ENCODE results near the gene DOCK2.
"Not testable (repeated sequence)": the region's sequence is repeated elsewhere in the genome, so short reads cannot be mapped to it uniquely, and the experiment has no call there.

Gene DOCK2

GRCh38 chr5:169913479-169913878 is 276.4 kb downstream of the DOCK2 start:
- DNase-seq = no peak

GRCh38 chr5:169914766-169915165 is 277.7 kb downstream of the DOCK2 start:
- DNase-seq = no peak

DNA sequence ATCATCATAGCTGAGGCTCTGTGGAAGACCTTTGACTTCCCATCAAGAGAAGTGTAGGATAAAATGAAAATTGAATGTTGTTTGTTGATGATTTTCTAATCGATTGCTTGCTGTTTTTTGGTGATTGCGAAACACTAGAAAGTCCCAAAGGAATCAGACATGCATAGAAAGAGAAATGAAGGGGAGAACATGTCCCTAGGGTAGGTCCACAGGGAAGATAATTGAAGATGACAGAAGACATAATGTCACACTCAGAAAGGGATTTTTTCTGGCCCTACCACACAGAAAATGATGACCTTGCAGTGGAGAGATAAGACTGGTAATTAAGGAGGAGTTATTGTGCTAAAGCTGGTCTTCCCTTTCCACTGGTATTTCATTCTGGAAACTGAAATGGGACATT is 280.4 kb downstream of the DOCK2 start:
- no peak for DNase-seq

- DNase-seq = no peak
Measured at GRCh38 chr5:169918228-169918627, 281.2 kb downstream of the DOCK2 start.

GRCh38 chr5:169920474-169920873 is 283.4 kb downstream of the DOCK2 start:
- DNase-seq = no peak

DNA sequence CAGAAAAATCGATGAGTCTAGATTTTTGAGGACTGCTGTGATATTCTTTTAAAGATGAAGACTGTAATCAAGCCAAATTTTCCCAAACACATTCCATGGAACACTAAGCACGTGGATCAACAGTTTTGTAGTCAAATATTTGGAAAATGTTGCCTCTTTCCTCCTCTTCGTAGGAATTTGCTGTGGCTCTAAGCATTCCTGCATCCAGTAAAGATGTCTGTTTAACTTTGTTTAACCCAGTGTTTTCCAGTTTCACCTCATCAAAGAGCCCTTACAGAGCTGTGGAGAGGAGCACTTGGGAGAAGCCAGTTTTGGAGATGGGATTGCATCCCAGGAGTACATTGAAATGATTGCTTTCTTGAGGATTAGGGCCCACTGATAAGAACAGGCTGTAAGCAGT is 284.3 kb downstream of the DOCK2 start:
- DNase-seq = no peak

GRCh38 chr5:169921949-169922348 is 284.9 kb downstream of the DOCK2 start:
- DNase-seq = no peak

GRCh38 chr5:169922474-169922873 is 285.4 kb downstream of the DOCK2 start:
- no peak for DNase-seq

GRCh38 chr5:169923988-169924387 is 286.9 kb downstream of the DOCK2 start:
- no peak for DNase-seq

DNA sequence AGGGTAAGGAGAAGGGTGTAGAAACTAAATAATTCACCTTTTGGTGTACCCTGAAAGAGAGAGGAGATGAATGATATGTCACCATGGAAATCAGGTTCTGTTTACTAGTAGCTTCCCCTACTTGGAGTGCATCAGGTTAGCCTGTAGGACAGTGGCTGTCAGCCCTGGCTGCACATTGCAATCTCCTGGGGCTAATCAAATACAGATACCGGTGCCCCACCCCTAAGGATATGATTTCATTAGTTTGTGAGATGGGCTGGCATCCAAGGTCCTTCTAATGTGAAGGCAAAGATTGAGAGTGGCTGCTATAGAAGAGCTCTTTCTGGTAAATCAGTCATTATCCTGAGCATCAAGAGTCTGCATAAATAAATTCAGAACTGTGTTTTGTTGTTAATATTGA is 296.1 kb downstream of the DOCK2 start:
- DNase-seq = no peak

DNA sequence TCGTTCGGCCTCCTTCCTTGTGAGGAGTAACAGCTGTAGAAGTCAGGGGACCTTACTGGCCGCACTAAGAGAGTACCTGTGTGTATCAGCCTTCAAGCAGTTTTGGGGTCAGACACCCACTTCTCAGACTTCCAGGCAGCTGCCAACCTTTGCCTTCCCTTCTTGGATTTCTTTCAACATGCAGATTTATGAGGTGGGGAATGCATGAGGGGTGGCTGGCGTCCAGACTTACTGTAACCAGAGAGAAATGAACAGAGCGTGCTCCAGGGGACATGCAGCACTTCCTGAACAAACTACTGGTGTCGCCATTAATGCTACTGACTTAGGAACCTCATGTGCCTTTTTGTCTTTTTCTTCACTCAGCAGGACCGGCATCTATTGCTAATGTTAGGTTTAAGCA is 296.5 kb downstream of the DOCK2 start:
- DNase-seq = no peak

- no peak for DNase-seq
Measured at GRCh38 chr5:169934990-169935389, 297.9 kb downstream of the DOCK2 start.

DNA sequence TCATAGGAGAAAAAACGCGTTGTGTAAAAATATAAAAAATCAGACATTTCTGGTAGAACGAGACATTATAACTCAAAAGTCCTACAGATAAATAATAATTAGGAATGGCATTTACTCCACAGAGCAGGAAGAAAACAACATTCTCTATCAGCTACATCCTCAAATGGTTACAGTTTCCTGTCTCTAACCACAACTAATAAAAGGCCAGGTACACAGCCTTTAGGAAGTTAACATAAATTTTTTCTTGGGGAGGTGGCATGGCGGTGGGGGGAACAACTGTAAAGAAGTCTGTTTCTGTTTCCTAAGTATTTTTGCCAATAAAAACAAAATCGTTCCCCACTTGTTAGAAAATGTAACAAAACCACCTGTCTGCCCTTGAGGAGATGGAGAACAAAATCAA is 298.7 kb downstream of the DOCK2 start:
- no peak for DNase-seq

- no peak for DNase-seq
Measured at GRCh38 chr5:169938439-169938838, 301.4 kb downstream of the DOCK2 start.

DNA sequence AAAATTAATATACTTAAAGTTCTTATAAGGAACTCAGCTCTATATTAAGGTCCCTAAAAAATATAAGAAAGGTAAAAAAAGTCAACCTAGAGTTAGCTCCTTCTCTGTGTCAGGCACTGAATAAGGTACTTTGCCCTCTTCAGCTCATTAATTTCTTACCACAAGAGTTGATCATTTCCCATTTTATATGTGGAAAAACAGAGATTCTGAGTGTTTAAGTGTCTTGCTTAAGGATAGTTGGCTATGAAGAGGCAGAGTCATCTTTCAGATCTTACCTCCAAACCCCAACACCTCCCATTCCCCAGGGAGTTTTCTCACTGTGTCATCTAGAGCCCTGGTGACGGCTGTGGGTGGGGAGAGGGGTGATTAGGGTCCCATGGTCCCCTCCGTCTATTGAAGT is 302.7 kb downstream of the DOCK2 start:
- DNase-seq = no peak

DNA sequence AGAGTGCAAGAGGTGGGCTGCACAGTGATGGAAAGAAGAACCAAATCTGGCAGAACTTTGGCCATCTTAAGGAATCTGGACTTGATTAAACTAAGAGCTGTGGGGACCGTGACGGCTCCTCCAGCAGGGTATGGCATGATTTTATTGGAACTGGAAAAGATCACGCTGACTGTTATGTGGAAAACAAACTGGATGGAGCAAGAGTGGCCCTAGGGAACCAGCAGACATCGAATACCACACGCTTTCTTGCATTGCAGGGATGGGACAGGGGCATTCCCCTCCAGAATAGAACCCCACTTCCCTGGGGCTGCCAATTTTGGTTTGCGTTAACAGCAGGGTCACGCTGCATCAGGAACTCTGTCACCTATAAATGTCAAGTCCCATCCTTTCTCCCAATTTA is 304.5 kb downstream of the DOCK2 start:
- no peak for DNase-seq

- DNase-seq = no peak
Measured at GRCh38 chr5:169942181-169942580, 305.1 kb downstream of the DOCK2 start.

- no peak for DNase-seq
Measured at GRCh38 chr5:169943026-169943425, 306.0 kb downstream of the DOCK2 start.

GRCh38 chr5:169944115-169944514 is 307.0 kb downstream of the DOCK2 start:
- no peak for DNase-seq

DNA sequence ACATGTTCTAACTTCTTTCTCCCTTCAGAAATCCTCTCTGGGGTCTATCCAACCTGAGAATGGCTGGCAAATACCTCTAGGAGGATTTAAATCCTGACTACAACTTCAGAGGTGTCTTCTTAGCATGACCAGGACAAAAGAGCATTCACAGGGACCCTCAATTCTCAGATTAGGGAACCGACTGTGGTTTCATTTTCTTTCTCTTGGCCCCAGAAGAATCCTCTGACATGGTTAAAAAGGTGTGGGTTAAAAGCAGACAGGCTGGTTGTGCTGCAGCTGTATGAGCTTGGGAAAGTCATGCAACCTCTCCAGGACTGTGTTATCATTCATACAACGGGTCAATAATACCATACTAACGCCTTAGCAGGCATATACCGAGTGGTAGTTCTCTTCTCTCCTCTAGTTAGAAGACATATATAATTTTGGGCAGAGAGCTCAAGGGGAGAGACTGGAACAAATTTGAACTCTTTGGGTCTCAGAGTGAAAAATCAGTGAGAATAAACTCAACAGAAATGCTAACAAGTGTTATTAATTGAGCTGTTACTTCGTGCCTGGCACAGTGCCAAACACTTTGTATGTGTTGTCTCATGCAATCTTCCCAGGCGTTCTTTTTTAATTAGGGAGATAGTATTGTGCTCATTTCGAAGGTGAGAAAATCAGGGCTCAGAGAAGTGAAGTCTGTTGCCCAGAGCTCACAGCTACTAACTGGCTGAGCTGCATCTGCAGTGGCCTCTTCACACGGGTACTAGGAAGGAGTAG is 308.0 kb downstream of the DOCK2 start:
- no peak for DNase-seq

DNA sequence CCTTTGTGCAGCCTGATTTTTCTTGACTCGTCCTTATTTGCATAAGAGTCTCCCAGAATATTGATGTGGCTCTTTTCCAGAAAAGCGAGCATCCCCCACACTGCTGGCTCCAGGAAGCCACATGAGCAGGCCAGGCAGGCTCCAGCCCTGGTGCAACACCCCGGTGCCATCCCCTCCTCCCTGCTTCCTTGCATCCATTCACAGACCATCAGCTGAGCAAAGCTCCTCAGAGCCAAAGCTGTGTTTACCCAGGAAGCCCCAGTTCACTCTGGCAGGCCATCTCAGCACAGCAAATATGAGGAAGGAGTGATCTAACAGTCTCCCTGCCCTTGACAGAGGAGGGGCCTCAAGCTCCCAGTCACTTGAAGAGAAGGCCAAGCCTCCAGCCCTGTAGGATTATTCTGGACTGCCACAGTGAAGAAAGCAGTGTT is 308.8 kb downstream of the DOCK2 start:
- DNase-seq = no peak

GRCh38 chr5:169946743-169947295 is 309.7 kb downstream of the DOCK2 start:
- no peak for DNase-seq

DNA sequence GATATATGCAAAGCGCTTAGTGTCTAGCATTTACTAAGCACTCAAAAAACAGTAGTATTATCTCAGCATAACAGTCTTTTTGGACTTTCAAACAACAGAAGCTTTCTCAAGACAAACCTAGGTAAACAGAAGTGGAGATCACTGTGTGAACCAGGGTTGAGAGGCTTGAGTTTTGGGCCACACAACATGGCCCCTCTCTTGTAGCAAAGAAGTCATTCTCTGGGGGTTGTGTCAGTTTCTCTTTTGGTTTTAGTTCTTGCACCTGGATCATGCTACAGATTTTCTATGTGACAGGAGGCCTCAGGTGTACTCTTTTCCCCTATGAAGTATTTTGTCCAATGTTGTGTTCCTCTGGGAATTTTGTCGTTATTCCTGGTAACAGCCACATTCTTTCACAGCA is 313.3 kb downstream of the DOCK2 start:
- DNase-seq = no peak

DNA sequence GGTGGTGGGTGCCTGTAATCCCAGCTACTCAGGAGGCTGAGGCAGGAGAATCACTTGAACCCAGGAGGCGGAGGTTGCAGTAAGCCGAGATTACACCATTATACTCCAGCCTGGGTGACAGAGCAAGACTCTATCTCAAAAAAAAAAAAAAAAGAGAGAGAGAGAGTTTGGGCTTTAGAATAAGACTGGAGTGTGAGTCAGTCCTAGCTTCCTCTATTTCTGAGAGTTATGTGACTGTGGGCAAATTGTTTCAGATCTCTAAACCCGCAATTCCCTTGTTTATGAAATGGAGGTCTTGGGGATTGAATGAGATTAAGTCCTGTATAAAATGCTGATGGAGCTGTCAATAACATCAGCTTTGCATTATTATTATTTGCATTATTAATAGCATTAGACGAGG is 316.1 kb downstream of the DOCK2 start:
- not testable (repeated sequence) for DNase-seq

- DNase-seq = no peak
Measured at GRCh38 chr5:169954786-169955185, 317.7 kb downstream of the DOCK2 start.

Measured in activated T-cell treated with anti-CD3 and anti-CD28 coated beads, Interleukin-2, amount 50 U/mL, for 1 hour (primary cell).